Measurements from ENCODE around the gene SP4.

Gene SP4

GRCh38 chr7:21448974-21449373 is 21.1 kb downstream of the SP4 start:
- no peak for DNase-seq

GRCh38 chr7:21450076-21450475 is 22.2 kb downstream of the SP4 start:
- DNase-seq = no peak

GRCh38 chr7:21450941-21451340 is 23.1 kb downstream of the SP4 start:
- DNase-seq = no peak

- no peak for DNase-seq
Measured at GRCh38 chr7:21454182-21454581, 26.3 kb downstream of the SP4 start.

- no peak for DNase-seq
Measured at GRCh38 chr7:21454906-21455305, 27.0 kb downstream of the SP4 start.

- no peak for DNase-seq
Measured at GRCh38 chr7:21461282-21461681, 33.4 kb downstream of the SP4 start.

- DNase-seq = no peak
Measured at GRCh38 chr7:21462081-21462480, 34.2 kb downstream of the SP4 start.

- DNase-seq = no peak
Measured at GRCh38 chr7:21463524-21463923, 35.6 kb downstream of the SP4 start.

GRCh38 chr7:21468969-21469368 is 41.1 kb downstream of the SP4 start:
- no peak for DNase-seq

- DNase-seq = no peak
Measured at GRCh38 chr7:21469894-21470293, 42.0 kb downstream of the SP4 start.

GRCh38 chr7:21472029-21472428 is 44.1 kb downstream of the SP4 start:
- DNase-seq = no peak

- no peak for DNase-seq
Measured at GRCh38 chr7:21476429-21476828, 48.5 kb downstream of the SP4 start.

- no peak for DNase-seq
Measured at GRCh38 chr7:21480693-21481403, 53.0 kb downstream of the SP4 start.

GRCh38 chr7:21486511-21486910 is 58.6 kb downstream of the SP4 start:
- no peak for DNase-seq

GRCh38 chr7:21495731-21496130 is 67.8 kb downstream of the SP4 start:
- DNase-seq = no peak

- no peak for DNase-seq
Measured at GRCh38 chr7:21497072-21497471, 69.2 kb downstream of the SP4 start.

GRCh38 chr7:21500117-21500832 is 72.4 kb downstream of the SP4 start:
- DNase-seq = no peak

GRCh38 chr7:21504021-21504420 is 76.1 kb downstream of the SP4 start:
- DNase-seq = no peak

- DNase-seq = peak; percentile 13
Measured at GRCh38 chr7:21507627-21508343, 79.9 kb downstream of the SP4 start.

GRCh38 chr7:21508538-21508937 is 80.7 kb downstream of the SP4 start:
- DNase-seq = no peak

GRCh38 chr7:21514062-21514461 is 86.2 kb downstream of the SP4 start:
- DNase-seq = no peak

GRCh38 chr7:21524680-21525079 is 96.8 kb downstream of the SP4 start:
- no peak for DNase-seq

GRCh38 chr7:21526007-21526406 is 98.1 kb downstream of the SP4 start:
- no peak for DNase-seq

GRCh38 chr7:21526448-21526847 is 98.6 kb downstream of the SP4 start:
- no peak for DNase-seq

Measured in NCI-H1694 (cell line).